OCI-LY7 (cell line): ENCODE measurements around the gene JCHAIN. TPM values are rescaled to one million over a fixed set of nuclear protein-coding genes. Genes with fewer than 3 reads are reported as not detected.

Experiments
- BruUV-seq: library from RNA; stranded (reverse); fragments of 400-500 nt; replicated peaks from 2 replicates; lab custom pipeline; 2021; lab: Mats Ljungman, UMichigan
- CTCF ChIA-PET: fragments of 300-600 bp; sonication (Branson Sonifier 250); formaldehyde crosslinking; loops from one replicate; lab custom pipeline; 2022; ENCODE audit warnings: antibody characterized with exemption; ENCODE audit not compliant: unreplicated experiment; lab: Charles Lee
- POLR2A ChIA-PET: fragments of 300-600 bp; sonication (Branson Sonifier 250); formaldehyde crosslinking; loops from one replicate; lab custom pipeline; 2022; ENCODE audit warnings: antibody characterized with exemption; lab: Charles Lee
- DNase-seq: peaks from one replicate; pipeline ENCODE4 v3.0.0-alpha.2; 2015; ENCODE audit warnings: low spot score
- H2AFZ ChIP-seq: fragments of 200-600 bp; sonication (generic), shearing (Covaris generic); 2 replicates; pipeline ENCODE4 v1.6.1; 2014; ENCODE audit warnings: mild to moderate bottlenecking, antibody characterized with exemption, low read length, moderate library complexity
- H3K27ac ChIP-seq: fragments of 200-600 bp; sonication (generic); 2 replicates; pipeline ENCODE4 v1.5.1; 2014; ENCODE audit warnings: mixed run types, low read depth, mild to moderate bottlenecking, moderate library complexity, low read length, inconsistent platforms; ENCODE audit not compliant: poor library complexity, severe bottlenecking
- H3K36me3 ChIP-seq: fragments of 200-600 bp; sonication (generic); 2 replicates; pipeline ENCODE4 v1.6.1; 2014; ENCODE audit warnings: mild to moderate bottlenecking, antibody characterized with exemption, low read length, moderate library complexity, mixed read lengths; ENCODE audit not compliant: insufficient read depth
- H3K4me1 ChIP-seq: fragments of 200-600 bp; sonication (generic); 2 replicates; pipeline ENCODE4 v1.5.1; 2014; ENCODE audit warnings: mild to moderate bottlenecking, low read length; ENCODE audit not compliant: insufficient read depth, poor library complexity, severe bottlenecking
- H3K4me2 ChIP-seq: fragments of 200-600 bp; sonication (generic); 2 replicates; pipeline ENCODE4 v1.6.1; 2014; ENCODE audit warnings: mild to moderate bottlenecking, low read length
- H3K4me3 ChIP-seq: fragments of 200-600 bp; sonication (generic); 2 replicates; pipeline ENCODE4 v1.5.1; 2014; ENCODE audit warnings: mild to moderate bottlenecking, low read depth, low read length; ENCODE audit not compliant: poor library complexity, severe bottlenecking
- H3K79me2 ChIP-seq: fragments of 200-600 bp; sonication (generic); 2 replicates; pipeline ENCODE4 v1.6.1; 2016; ENCODE audit warnings: low read depth, mild to moderate bottlenecking, low read length, moderate library complexity, mixed read lengths; ENCODE audit not compliant: insufficient read depth
- H3K9me2 ChIP-seq: fragments of 200-600 bp; sonication (generic); 2 replicates; pipeline ENCODE4 v1.6.1; 2016; ENCODE audit warnings: mild to moderate bottlenecking, low read length, mixed read lengths; ENCODE audit not compliant: insufficient read depth
- H3K9me3 ChIP-seq: fragments of 200-600 bp; sonication (generic); 2 replicates; pipeline ENCODE4 v1.6.1; 2014; ENCODE audit warnings: mild to moderate bottlenecking, mixed run types, low read length, mixed read lengths
- H4K20me1 ChIP-seq: fragments of 200-600 bp; sonication (generic); 2 replicates; pipeline ENCODE4 v1.6.1; 2014; ENCODE audit warnings: mild to moderate bottlenecking, antibody characterized with exemption, low read length, moderate library complexity, mixed read lengths; ENCODE audit not compliant: insufficient read depth
- CTCF ChIP-seq: fragments of 200-600 bp; sonication (generic); conservative IDR thresholded peaks from 2 replicates; pipeline ENCODE4 v1.5.1; 2014; ENCODE audit warnings: mild to moderate bottlenecking, antibody characterized with exemption, low read length, moderate library complexity, mixed read lengths
- EZH2phosphoT487 ChIP-seq: fragments of 200-600 bp; sonication (generic); IDR thresholded peaks from 2 replicates; pipeline ENCODE4 v1.6.1; 2018; ENCODE audit warnings: low read depth, borderline replicate concordance, mild to moderate bottlenecking, mixed run types, antibody characterized with exemption, low read length, moderate library complexity, mixed read lengths
- intact Hi-C: fragments of 100-400 bp; cut with micrococcal nuclease; formaldehyde crosslinking; loops from one replicate; pipeline ENCODE4 v1.10.0; 2022; ENCODE audit not compliant: unreplicated experiment
- total RNA-seq, 2 experiments: library from RNA; depleted of rRNA in 1 of 2; stranded (reverse); fragments of >200 nt in 1 of 2; shearing (Covaris generic) in 1 of 2; gene quantifications; 2 replicates each; pipeline ENCODE4 v1.2.3, GENCODE V29; 2014 to 2022

Gene JCHAIN
- total RNA-seq, 2 experiments from 2014 or later = 1,492 to 1,542 TPM

- CTCF ChIA-PET = no interaction called here
- DNase-seq = no peak
- Histone ChIP-seq H3K36me3 (peaks cover 9% of the 10 kb centered on the region; the same call in 1 of the 2 replicates), H3K4me2 (no peak overlapping the region), H2AFZ (no peak overlapping the region), H3K79me2 (no peaks in the 10 kb centered on the region), H3K4me3 (no peak overlapping the region), H3K27ac (no peak overlapping the region), H4K20me1 (no peaks in the 10 kb centered on the region), H3K9me3 (no peaks in the 10 kb centered on the region), H3K4me1 (peaks cover 18% of the 10 kb centered on the region), H3K9me2 (no peaks in the 10 kb centered on the region)
- no TSS peak for BruUV-seq
- TF ChIP-seq CTCF = no peak
- no peak for TF ChIP-seq EZH2phosphoT487
- intact Hi-C loops = no loop called here
- POLR2A ChIA-PET = interaction anchor here (1.2 kb wide), 1 partner anchor 16 kb away, joined by 5 read pairs; no protein-coding TSS in a partner anchor
These were observed 36.1 kb downstream of the JCHAIN start for GRCh38 chr4:70630162-70630561.

DNA sequence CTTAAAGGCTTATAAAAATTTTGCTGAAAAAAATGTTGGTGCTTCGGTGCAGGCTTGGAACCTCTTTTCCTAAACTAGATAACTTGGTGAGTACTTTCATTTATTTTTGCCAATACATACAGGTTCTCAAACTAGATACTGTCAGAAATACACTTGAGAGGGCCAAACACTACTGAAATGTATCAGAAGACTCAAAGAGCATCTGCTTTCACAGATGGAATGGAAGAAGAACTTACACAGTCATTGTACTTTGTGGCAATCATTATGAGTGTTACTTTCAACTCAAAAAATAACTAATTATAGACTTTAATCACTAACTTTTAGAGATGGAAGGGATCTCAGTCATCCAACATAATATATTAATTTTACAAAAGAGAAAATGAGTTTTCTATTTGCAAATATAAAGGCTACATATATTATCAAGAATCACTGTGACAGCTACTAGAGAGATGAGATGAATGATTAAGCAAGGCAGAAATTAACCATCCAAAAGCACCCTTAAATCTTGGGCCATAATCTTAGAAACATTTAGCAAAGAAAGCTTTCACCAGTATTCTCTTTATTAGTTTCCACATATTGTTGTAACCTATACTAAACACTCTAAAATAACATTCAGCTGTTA, 36.7 kb downstream of the JCHAIN start:
- Histone ChIP-seq H4K20me1 (no peaks in the 10 kb centered on the region), H3K9me2 (no peaks in the 10 kb centered on the region), H3K4me3 (no peak overlapping the region), H3K4me2 (no peak overlapping the region), H3K4me1 (peaks cover 18% of the 10 kb centered on the region), H3K27ac (no peak overlapping the region), H3K79me2 (no peaks in the 10 kb centered on the region), H3K36me3 (peaks cover 9% of the 10 kb centered on the region; the same call in 1 of the 2 replicates), H2AFZ (no peak overlapping the region), H3K9me3 (no peaks in the 10 kb centered on the region)
- no TSS peak for BruUV-seq
- intact Hi-C loops = no loop called here
- POLR2A ChIA-PET = interaction anchor here (0.6 to 2.3 kb wide), 7 partner anchors 9 to 275 kb away, joined by 3 to 16 read pairs (median 6); no protein-coding TSS in a partner anchor
- TF ChIP-seq CTCF (no peak), EZH2phosphoT487 (no peak)
- no peak for DNase-seq
- CTCF ChIA-PET = no interaction called here

DNA sequence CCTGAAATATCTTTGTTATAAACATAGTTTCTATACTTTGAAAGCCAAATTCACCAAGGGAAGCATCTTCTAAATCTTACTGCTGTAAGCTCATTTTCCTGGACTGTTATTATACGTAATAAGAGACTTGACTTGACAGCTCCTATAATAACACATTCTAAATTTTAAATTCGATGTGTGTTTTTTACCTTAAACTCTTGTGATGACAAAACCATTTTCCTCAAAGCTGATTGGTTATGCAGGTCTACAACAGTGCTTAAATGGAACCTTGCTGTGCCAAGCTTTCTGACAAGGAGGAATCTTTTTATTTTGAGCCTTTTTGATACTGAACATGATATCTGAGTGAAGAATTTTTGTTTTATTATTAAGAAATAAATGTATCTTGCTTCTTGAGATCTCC, 37.9 kb downstream of the JCHAIN start, which contains the start of gene ENAM:
ENAM (plus strand) TSS at position 301 of the 400 bp plus-strand sequence. CDS start 757 bp downstream, outside the sequence.
- POLR2A ChIA-PET = interaction anchor here (0.7 to 2.3 kb wide), 9 partner anchors 10 to 342 kb away, joined by 3 to 16 read pairs (median 5); no protein-coding TSS in a partner anchor

More for the DNA sequence above, 37.9 kb downstream of the JCHAIN start, which contains the start of gene ENAM:
- H3K79me2 ChIP-seq = no peaks in the 10 kb centered on the region
- H3K4me1 ChIP-seq = peaks cover 18% of the 10 kb centered on the region
- intact Hi-C loops = no loop called here
- H4K20me1 ChIP-seq = no peaks in the 10 kb centered on the region
- H3K4me2 ChIP-seq = no peak within 1 kb of the TSS
- H3K9me3 ChIP-seq = no peaks in the 10 kb centered on the region
- BruUV-seq = no TSS peak
- H3K9me2 ChIP-seq = no peaks in the 10 kb centered on the region
- no peak within 1 kb of the TSS for H3K27ac ChIP-seq
- no peak within 1 kb of the TSS for H3K4me3 ChIP-seq
- no peak within 1 kb of the TSS for H2AFZ ChIP-seq
- no peak for TF ChIP-seq EZH2phosphoT487
- no peak for TF ChIP-seq CTCF
- H3K36me3 ChIP-seq = peaks cover 9% of the 10 kb centered on the region; the same call in 1 of the 2 replicates
- no peak for DNase-seq
- CTCF ChIA-PET = no interaction called here
